Muscle of back (tissue), 11 donors: ENCODE data around the gene SGF29. TPM values are rescaled to one million over a fixed set of nuclear protein-coding genes. Genes with fewer than 3 reads are reported as not detected.
"Not testable (repeated sequence)": the region's sequence is repeated elsewhere in the genome, so short reads cannot be mapped to it uniquely, and the experiment has no call there.

Experiments used
- DNase-seq, 3 donors: peaks; one replicate each; pipeline versions ENCODE4 v3.0.0 to v3.0.0-alpha.2; 2013
- polyA plus RNA-seq, 10 donors: library from polyadenylated mRNA; unstranded; fragments of 120-200 nt; gene quantifications; one replicate each; pipeline ENCODE4 v1.2.1, GENCODE V29; 2013; ENCODE audit not compliant: insufficient read length in 10 of 10

SGF29 gene
- polyA plus RNA-seq, 10 donors: 5.9 to 18.4 (median 14.7) TPM

GRCh38 chr16:28609631-28610594 lies 56.2 kb downstream of the SGF29 start, which contains the start of gene SULT1A1:
Gene SULT1A1, minus strand, starts transcription at chr16:28610044. Its CDS starts 1,189 bp downstream, at chr16:28608855.
- peak in 2 of 3 donors; percentile 21 to 40 for DNase-seq

- no peak for DNase-seq
Measured at GRCh38 chr16:28610595-28611191, 57.0 kb downstream of the SGF29 start.

GRCh38 chr16:28612359-28613280 lies 58.9 kb downstream of the SGF29 start:
- not testable (repeated sequence) for DNase-seq

- not testable (repeated sequence) for DNase-seq
Measured at GRCh38 chr16:28613912-28614311, 60.2 kb downstream of the SGF29 start.

- not testable (repeated sequence) for DNase-seq
Measured at GRCh38 chr16:28614561-28614960, 60.8 kb downstream of the SGF29 start.

- peak in 2 of 3 donors; percentile 34 to 47 for DNase-seq
Measured at GRCh38 chr16:28615486-28616223, 61.9 kb downstream of the SGF29 start.

- not testable (repeated sequence) for DNase-seq
Measured at GRCh38 chr16:28616224-28616577, 62.5 kb downstream of the SGF29 start.

- DNase-seq: no peak
Measured at GRCh38 chr16:28616636-28617035, 62.9 kb downstream of the SGF29 start.

GRCh38 chr16:28617874-28618273 lies 64.2 kb downstream of the SGF29 start:
- no peak for DNase-seq

- DNase-seq: not testable (repeated sequence)
Measured at GRCh38 chr16:28620316-28620715, 66.6 kb downstream of the SGF29 start.

GRCh38 chr16:28621481-28622155 lies 67.9 kb downstream of the SGF29 start:
- no peak for DNase-seq

- not testable (repeated sequence) for DNase-seq
Measured at GRCh38 chr16:28622532-28623171, 68.9 kb downstream of the SGF29 start.

GRCh38 chr16:28623172-28623711 lies 69.5 kb downstream of the SGF29 start:
- peak in 2 of 3 donors; percentile 66 to 87 for DNase-seq

- not testable (repeated sequence) for DNase-seq
Measured at GRCh38 chr16:28630905-28631304, 77.2 kb downstream of the SGF29 start.

- not testable (repeated sequence) for DNase-seq
Measured at GRCh38 chr16:28636093-28636823, 82.5 kb downstream of the SGF29 start.

- DNase-seq: not testable (repeated sequence)
Measured at GRCh38 chr16:28637765-28638164, 84.0 kb downstream of the SGF29 start, which contains the start of gene NPIPB8. Gene NPIPB8, plus strand, starts transcription at chr16:28638065. Its CDS starts 296 bp downstream, at chr16:28638361.

- not testable (repeated sequence) for DNase-seq
Measured at GRCh38 chr16:28638359-28638758, 84.6 kb downstream of the SGF29 start.

GRCh38 chr16:28639959-28640358 lies 86.2 kb downstream of the SGF29 start:
- not testable (repeated sequence) for DNase-seq
